ENCODE measurements around the gene KMT2B.

KMT2B gene

GRCh38 chr19:35780717-35781116 lies 62.9 kb downstream of the KMT2B start:
- DNase-seq (ENCODE audit: low read depth): no peak

- DNase-seq (ENCODE audit: low read depth): no peak
These were observed 63.8 kb downstream of the KMT2B start for GRCh38 chr19:35781650-35782049.

GRCh38 chr19:35782589-35782988 lies 64.8 kb downstream of the KMT2B start:
- DNase-seq (ENCODE audit: low read depth): no peak

- no peak for DNase-seq (ENCODE audit: low read depth)
These were observed 65.9 kb downstream of the KMT2B start for GRCh38 chr19:35783469-35784434.

- DNase-seq (ENCODE audit: low read depth): no peak
These were observed 66.9 kb downstream of the KMT2B start for GRCh38 chr19:35784503-35785338.

- no peak for DNase-seq (ENCODE audit: low read depth)
These were observed 67.5 kb downstream of the KMT2B start for GRCh38 chr19:35785339-35785627.

- no peak for DNase-seq (ENCODE audit: low read depth)
These were observed 68.7 kb downstream of the KMT2B start for GRCh38 chr19:35786299-35787160.

- no peak for DNase-seq (ENCODE audit: low read depth)
These were observed 69.5 kb downstream of the KMT2B start for GRCh38 chr19:35787227-35787799.
